Adrenal gland (tissue), 5 donors: ENCODE data around the gene ERF.

Experiments used
- CTCF ChIP-seq, 6 experiments: fragments of 450-650 bp in 4 of 6; fragments of 200-600 bp in 2 of 6; sonication (generic) in 1 of 6; IDR thresholded peaks; 1 replicate in 5 of 6; 2 replicates in 1 of 6; pipeline versions ENCODE4 v1.5.1 to v1.8.0; 2016 to 2021; ENCODE audit warnings: antibody characterized with exemption in 6 of 6, mild to moderate bottlenecking in 2 of 6, moderate library complexity in 1 of 6
- POLR2A ChIP-seq, 2 donors: fragments of 450-650 bp; IDR thresholded peaks; one replicate each; pipeline ENCODE4 v1.6.1; 2017; ENCODE audit warnings: antibody characterized with exemption in 2 of 2, mild to moderate bottlenecking in 2 of 2, moderate library complexity in 1 of 2
- donor health status: DM: no; HTN: no; CAD: no.

- TF ChIP-seq CTCF (IDR thresholded peaks at IDR 0.05) (no peak), POLR2A (IDR thresholded peaks at IDR 0.05) (no peak)
Measured at GRCh38 chr19:42293948-42294347, 39.0 kb upstream of the ERF start.
